Measurements from ENCODE around the gene BOD1.

The BOD1 gene

DNA sequence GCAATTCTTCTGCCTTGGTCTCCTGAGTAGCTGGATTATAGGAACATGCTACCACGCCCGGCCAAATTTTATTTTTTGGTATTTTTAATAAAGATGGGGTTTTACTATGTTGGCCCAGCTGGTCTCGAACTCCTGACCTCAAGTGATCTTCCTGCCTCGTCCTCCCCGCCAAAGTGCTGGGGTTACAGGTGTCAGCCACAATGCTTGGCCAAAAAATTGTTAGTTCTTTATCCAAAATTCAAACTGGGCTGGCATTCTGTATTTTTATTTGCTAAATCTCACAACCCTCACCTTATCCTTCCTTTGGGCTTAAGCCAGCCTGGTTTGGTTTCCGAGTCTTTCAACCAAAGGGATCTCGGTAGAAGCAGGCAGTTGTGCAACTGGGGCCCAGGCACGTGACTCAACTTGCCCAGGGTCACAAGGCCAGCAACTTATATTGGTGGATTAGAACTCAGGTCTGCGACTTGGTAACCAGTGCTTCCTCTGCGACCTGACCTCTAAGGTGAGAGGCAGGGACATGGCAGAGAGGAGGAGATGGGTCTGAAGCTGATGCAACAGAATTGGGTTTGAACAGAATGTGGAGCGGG lies 26.5 kb upstream of the BOD1 start:
- in situ Hi-C loops (cut with HindIII; ENCODE audit: low pct_ligation_motif_present, low pct_unique_long_range_greater_than_20kb, low sequenced_read_pairs) = no loop called here

DNA sequence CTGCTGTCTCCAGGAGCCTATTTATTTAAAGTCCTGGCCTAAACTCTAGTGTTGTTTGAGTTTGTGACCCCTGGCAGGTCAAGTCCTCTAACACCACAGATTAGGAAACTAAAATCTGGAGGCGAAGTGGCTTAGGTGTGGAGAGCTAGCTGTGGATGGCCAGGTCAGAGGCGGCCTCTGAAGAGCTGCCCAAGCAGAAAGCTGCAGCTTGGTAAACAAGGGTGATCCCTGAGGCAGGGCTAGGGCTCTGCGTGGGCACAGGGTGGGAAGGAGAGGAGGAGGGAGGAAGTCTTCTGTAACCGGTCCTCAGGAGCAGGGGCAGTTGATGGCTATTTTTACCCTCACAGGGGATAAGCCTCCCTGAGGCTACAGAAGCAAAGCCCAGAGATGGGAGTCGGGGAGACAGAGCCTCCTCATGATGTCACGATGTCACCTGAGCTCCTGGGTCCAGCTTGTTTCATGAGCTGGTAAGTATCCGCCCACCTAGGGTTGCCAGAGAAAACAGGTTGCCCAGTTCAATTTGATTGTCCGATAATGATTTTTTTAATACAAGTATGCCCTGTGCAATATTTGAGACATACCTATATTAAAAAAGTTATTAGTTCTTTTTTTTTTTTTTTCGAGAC lies 25.9 kb upstream of the BOD1 start:
- DNase-seq = no peak
- in situ Hi-C loops (cut with HindIII; ENCODE audit: low pct_ligation_motif_present, low pct_unique_long_range_greater_than_20kb, low sequenced_read_pairs) = no loop called here

More for the DNA sequence above, 26.5 kb upstream of the BOD1 start:
- DNase-seq = no peak

DNA sequence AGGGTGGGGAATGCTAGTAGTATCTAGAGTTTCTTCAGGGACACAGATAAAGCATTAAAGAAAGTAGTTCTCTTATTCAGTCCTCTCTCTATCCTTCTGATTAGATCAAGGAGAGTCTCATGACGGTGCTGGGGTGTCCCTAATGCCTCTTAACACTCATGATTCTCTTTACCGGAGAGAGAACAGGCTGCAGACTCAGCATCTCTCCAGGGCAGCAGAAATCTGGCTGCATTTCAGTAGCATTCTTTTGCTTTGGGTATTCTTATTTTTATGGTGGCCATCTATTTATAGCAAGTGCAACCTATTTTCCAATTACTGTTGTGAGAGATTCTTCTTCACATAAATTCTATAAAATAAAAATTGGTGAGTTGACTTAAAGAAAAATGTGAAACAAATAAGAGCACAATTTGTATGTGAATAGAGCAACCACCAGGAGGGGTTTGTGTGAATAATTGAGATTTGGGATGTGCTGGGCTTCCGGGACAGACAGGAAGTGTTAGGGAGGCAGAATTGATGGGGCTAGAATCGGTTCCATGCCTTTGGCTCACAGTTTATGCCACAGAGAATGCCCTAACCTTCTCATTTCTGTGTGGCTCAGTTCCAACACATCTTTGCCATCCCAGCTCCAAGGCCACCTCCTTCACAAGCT lies 23.8 kb upstream of the BOD1 start:
- no peak for DNase-seq
- in situ Hi-C loops (cut with HindIII; ENCODE audit: low pct_ligation_motif_present, low pct_unique_long_range_greater_than_20kb, low sequenced_read_pairs) = no loop called here

DNA sequence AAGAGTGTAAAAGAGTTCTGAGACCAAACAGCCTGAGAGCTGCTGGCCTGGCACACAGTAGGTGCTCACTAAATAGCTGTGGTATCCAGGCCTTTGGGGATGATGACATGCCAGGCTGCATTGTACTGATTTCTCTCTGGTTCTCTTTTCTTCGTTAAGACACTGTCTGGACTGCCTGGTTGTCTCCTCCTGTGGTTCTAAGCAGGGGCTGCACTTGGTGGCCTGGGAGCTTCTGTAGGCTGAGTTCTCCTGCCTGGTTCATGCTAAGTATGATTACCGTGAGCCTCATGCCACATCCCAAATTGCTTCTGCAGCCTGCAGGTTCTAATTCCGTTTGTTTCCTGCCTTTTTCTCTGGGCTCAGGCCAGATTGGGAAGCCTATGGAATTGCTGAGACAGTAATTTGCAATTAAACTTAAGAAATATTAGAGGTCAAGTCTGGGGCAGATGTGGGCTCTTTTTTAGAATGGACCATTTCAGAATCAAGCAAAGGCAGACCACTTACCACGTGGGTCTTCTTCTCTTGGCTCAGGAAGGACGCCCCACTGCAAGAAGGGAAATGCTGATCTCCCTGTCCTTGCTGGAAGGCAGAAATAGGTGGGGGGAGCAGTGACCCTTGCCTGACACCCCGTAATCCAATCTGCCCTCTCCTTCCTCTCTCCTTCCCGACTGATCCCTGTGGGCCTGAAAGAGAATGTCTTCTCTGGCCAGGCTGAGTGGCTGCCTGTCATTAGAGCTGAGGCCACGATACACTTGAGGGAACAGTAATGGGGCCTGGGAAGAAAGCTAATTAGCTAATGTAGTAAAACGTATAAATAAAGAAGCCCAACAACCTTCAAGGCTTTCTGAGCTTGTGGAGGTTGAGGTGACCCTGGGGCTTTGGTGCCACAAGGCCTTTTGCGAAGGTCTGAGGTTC lies 21.9 kb upstream of the BOD1 start:
- no peak for DNase-seq
- in situ Hi-C loops (cut with HindIII; ENCODE audit: low pct_ligation_motif_present, low pct_unique_long_range_greater_than_20kb, low sequenced_read_pairs) = no loop called here

DNA sequence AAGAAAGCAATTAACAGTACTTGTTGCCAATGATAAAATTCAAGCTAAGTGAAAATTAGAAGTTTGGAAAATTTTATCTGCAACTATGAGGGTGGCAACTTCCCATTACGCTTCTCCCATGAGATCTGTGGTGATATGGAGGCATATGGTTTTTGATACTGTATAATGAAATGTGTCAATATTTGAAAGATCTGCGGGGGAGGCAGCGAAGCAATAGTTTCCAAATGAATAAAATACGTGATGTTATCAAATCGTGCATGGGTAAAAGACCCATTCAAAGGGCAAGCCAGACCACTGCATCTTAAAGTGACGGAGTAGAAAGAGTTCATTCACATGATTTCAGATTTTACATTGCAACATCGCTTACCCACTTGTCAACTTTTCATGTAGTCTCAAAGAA lies 20.9 kb upstream of the BOD1 start:
- in situ Hi-C loops (cut with HindIII; ENCODE audit: low pct_ligation_motif_present, low pct_unique_long_range_greater_than_20kb, low sequenced_read_pairs) = no loop called here
- no peak for DNase-seq

- in situ Hi-C loops (cut with HindIII; ENCODE audit: low pct_ligation_motif_present, low pct_unique_long_range_greater_than_20kb, low sequenced_read_pairs) = no loop called here
- no peak for DNase-seq
Observed at GRCh38 chr5:173634465-173634983, 18.1 kb upstream of the BOD1 start.

GRCh38 chr5:173633304-173633703 lies 16.9 kb upstream of the BOD1 start:
- no peak for DNase-seq
- in situ Hi-C loops (cut with HindIII; ENCODE audit: low pct_ligation_motif_present, low pct_unique_long_range_greater_than_20kb, low sequenced_read_pairs) = no loop called here

DNA sequence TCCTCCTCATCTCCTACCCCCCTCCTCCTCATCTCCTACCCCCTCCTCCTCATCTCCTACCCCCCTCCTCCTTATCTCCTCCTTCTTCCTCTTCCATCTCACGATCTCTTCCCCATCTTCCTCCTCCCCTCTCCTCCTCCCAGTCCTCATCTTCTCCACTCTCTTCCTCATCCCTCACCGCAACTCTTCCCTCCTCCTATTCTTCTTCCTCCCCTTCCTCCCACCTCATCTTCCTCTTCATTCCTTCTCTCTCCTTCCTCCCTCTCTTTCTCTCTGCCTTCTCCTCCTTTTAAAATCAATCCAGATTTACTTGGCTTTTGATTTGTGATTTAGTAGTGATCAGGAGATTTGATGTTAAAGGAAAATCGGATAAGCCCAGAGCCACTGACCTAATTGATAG lies 15.0 kb upstream of the BOD1 start:
- in situ Hi-C loops (cut with HindIII; ENCODE audit: low pct_ligation_motif_present, low pct_unique_long_range_greater_than_20kb, low sequenced_read_pairs) = no loop called here
- no peak for DNase-seq

- DNase-seq = no peak
- in situ Hi-C loops (cut with HindIII; ENCODE audit: low pct_ligation_motif_present, low pct_unique_long_range_greater_than_20kb, low sequenced_read_pairs) = no loop called here
Observed at GRCh38 chr5:173630724-173631365, 14.4 kb upstream of the BOD1 start.

DNA sequence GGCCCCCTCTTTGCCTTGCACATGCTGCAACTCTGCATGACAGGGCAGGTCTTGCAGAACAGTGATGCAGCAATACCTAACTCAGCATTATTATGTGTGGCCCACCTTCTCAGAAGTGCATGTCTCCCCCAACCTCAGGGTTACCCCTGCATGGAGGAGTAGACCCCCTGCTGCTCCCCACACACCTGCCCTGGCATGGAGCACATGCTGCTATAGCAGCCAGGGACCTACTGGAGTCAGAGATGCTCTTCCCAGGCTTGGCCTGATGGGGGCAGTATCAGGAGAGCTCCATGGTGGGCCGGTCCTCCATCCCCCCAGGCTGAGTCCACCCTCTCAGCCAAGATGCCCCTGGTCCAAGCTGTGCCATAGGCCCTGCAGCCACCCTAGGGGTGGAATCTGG lies 13.2 kb upstream of the BOD1 start:
- in situ Hi-C loops (cut with HindIII; ENCODE audit: low pct_ligation_motif_present, low pct_unique_long_range_greater_than_20kb, low sequenced_read_pairs) = no loop called here
- DNase-seq = no peak

DNA sequence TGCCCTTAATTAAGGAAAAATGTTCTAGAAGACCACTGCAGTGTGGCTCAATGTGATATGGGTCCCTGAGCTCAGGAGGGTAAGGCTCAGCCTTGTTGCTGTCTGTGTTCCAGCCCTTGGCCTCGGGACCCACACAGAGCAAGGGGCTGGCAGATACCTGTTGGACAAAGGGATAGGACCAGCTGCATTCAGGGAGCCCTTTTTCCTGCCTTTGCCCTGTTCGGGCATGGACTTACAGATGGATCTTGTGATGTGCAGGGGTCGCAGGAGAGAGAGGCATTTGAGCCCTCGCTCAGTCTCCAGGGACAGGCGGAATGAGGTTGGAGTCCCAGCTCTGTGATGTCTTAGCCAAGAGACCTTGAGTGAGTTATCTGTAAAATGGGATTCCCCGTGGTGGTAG lies 12.1 kb upstream of the BOD1 start:
- DNase-seq = no peak
- in situ Hi-C loops (cut with HindIII; ENCODE audit: low pct_ligation_motif_present, low pct_unique_long_range_greater_than_20kb, low sequenced_read_pairs) = no loop called here

DNA sequence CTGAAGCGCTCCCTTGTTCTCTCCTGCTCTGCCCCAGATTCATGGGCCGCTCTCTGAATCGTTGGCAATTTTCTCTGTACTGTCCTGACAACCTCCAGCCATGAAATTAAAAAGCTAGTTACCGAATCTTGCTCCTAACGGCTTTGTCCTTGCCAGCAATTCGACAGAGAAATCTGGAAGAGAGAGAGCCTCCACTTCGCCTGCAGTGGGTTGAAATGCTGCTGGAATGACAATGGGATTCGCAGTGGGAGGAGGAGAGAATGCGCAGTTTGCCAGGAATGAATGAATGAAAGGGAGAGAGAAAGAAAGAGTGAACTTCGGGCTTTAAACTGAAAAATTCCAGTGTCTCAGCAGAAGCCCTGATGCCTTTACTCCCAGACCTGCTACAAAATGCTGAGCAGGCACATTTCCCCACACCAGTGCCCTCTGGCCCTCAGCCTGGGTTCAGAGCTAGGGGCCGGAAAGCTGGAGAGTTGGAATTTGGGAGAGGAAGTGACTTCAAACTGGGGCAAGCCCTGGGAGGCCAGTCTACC lies 11.5 kb upstream of the BOD1 start:
- DNase-seq = no peak

DNA sequence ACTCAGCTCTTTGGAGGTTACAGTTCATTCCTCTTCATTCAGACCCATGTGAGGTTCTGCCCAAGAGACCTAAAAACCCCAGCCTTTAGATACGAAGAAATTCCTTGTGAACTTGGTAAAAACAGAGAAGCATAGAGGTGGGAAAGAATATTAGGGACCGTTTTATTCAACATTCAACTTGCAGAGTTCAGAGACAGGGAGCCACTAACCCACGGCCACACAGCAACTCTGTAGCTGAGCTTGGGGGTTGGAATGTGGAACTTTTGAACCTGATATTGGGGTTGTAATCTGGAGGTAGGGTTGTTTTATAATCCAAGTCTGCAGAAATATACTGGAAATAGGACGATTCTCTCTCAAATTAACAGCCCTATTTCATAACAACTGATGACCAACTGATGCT lies 10.8 kb upstream of the BOD1 start:
- DNase-seq = no peak
- in situ Hi-C loops (cut with HindIII; ENCODE audit: low pct_ligation_motif_present, low pct_unique_long_range_greater_than_20kb, low sequenced_read_pairs) = no loop called here

More for the DNA sequence above, 11.5 kb upstream of the BOD1 start:
- in situ Hi-C loops (cut with HindIII; ENCODE audit: low pct_ligation_motif_present, low pct_unique_long_range_greater_than_20kb, low sequenced_read_pairs) = no loop called here

GRCh38 chr5:173626505-173626820 lies 10.0 kb upstream of the BOD1 start:
- no peak for DNase-seq
- in situ Hi-C loops (cut with HindIII; ENCODE audit: low pct_ligation_motif_present, low pct_unique_long_range_greater_than_20kb, low sequenced_read_pairs) = no loop called here

GRCh38 chr5:173625673-173626504 lies 9.4 kb upstream of the BOD1 start:
- DNase-seq = no peak
- in situ Hi-C loops (cut with HindIII; ENCODE audit: low pct_ligation_motif_present, low pct_unique_long_range_greater_than_20kb, low sequenced_read_pairs) = no loop called here

- in situ Hi-C loops (cut with HindIII; ENCODE audit: low pct_ligation_motif_present, low pct_unique_long_range_greater_than_20kb, low sequenced_read_pairs) = no loop called here
- DNase-seq = no peak
Observed at GRCh38 chr5:173625261-173625660, 8.8 kb upstream of the BOD1 start.

DNA sequence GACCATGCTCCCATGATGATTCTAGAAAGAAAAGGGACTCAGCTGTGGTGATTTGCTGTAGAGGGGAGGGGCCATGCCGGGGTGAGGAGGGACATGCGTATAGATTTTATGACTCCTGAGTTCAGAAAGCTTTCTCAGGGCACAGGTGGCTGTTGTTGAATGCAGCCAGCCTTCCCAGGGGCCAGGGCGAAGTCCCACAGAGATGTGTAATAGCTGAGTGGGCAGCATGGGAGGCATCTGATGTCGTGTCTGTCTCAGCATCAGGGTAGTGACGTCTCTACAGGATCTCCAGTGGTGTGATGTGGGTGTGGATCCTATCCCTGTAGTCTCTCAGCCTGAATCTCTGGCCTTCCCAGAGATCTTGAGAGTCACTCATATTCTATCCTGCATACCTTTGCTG lies 7.8 kb upstream of the BOD1 start:
- in situ Hi-C loops (cut with HindIII; ENCODE audit: low pct_ligation_motif_present, low pct_unique_long_range_greater_than_20kb, low sequenced_read_pairs) = loop anchor here (25.0 kb wide), 1 partner anchor 688 kb away; no protein-coding TSS in a partner anchor
- no peak for DNase-seq

DNA sequence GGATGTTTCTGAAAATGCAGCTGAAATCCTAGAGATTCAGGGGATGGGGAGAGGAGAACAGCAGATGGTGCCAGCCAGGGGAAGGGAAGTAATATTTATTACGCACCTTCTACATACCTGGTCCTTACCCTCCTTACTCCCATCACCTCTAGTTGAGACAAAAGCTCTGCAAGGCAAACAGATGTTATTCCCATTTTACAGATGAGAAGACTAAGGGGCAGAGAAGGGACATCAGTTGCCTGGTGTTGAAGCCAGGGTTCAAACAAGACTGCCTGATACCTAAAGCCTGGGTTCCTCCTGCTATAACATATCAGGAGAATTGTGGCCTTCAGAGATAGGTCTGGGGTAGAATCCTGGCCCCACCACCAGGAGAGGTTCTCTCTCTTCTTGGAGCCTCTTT lies 7.3 kb upstream of the BOD1 start:
- in situ Hi-C loops (cut with HindIII; ENCODE audit: low pct_ligation_motif_present, low pct_unique_long_range_greater_than_20kb, low sequenced_read_pairs) = loop anchor here (25.0 kb wide), 1 partner anchor 689 kb away; no protein-coding TSS in a partner anchor
- no peak for DNase-seq

All from ACHN (cell line).